K562 (cell line): ENCODE results near the gene SLC25A40. TPM values are rescaled to one million over a fixed set of nuclear protein-coding genes. Genes with fewer than 3 reads are reported as not detected.

Experiments
- CAMTA2 ChIP-seq: fragments of 250-450 bp; sonication (Bioruptor Pico); conservative IDR thresholded peaks from 2 replicates; pipeline ENCODE4 v1.5.1; 2022
- CBX5 ChIP-seq: IDR thresholded peaks from 2 replicates; pipeline ENCODE4 v1.6.1; 2014; ENCODE audit warnings: low read depth, borderline replicate concordance
- FOXM1 ChIP-seq, 2 experiments: fragments of 450-650 bp in 1 of 2; sonication (generic) in 1 of 2; formaldehyde crosslinking in 1 of 2; IDR thresholded peaks; 2 replicates each; pipeline versions ENCODE4 v1.6.1 to v1.9.0; 2017 to 2022; ENCODE audit warnings: low read depth in 2 of 2, mild to moderate bottlenecking in 2 of 2, missing genetic modification reagents in 1 of 2, moderate library complexity in 1 of 2
- HBP1 ChIP-seq: fragments of 450-650 bp; formaldehyde crosslinking; IDR thresholded peaks from 2 replicates; pipeline ENCODE4 v1.4.0; 2022; ENCODE audit warnings: missing genetic modification characterization
- KLF1 ChIP-seq: fragments of 450-650 bp; IDR thresholded peaks from 2 replicates; pipeline ENCODE4 v1.6.1; 2016; ENCODE audit warnings: missing genetic modification characterization, missing compliant biosample characterization
- MAFG ChIP-seq: fragments of 450-650 bp; conservative IDR thresholded peaks from 2 replicates; pipeline ENCODE4 v1.6.1; 2016; ENCODE audit warnings: missing genetic modification characterization, missing compliant biosample characterization
- NCOA6 ChIP-seq: fragments of 450-650 bp; IDR thresholded peaks from 2 replicates; pipeline ENCODE4 v1.6.1; 2017; ENCODE audit warnings: mild to moderate bottlenecking
- RREB1 ChIP-seq: fragments of 250-450 bp; sonication (Bioruptor Pico); IDR thresholded peaks from 2 replicates; pipeline ENCODE4 v1.4.0; 2020
- SIN3A ChIP-seq, 2 experiments: fragments of 150-350 bp in 1 of 2; IDR thresholded peaks; 2 replicates each; pipeline ENCODE4 v1.6.1; 2011 to 2016; ENCODE audit warnings: borderline replicate concordance in 2 of 2, low read depth in 2 of 2, low read length in 2 of 2, mild to moderate bottlenecking in 2 of 2, moderate library complexity in 2 of 2; ENCODE audit not compliant: control insufficient read depth in 1 of 2
- TCF3 ChIP-seq: sonication (generic); formaldehyde crosslinking; IDR thresholded peaks from 2 replicates; pipeline ENCODE4 v1.4.0; 2020; ENCODE audit warnings: mild to moderate bottlenecking, missing genetic modification reagents
- ZFX ChIP-seq: sonication (generic); formaldehyde crosslinking; IDR thresholded peaks from 2 replicates; pipeline ENCODE4 v1.8.0; 2022; ENCODE audit warnings: mild to moderate bottlenecking, missing genetic modification reagents, moderate library complexity
- ZNF583 ChIP-seq: fragments of 250-450 bp; sonication (Bioruptor Pico); IDR thresholded peaks from 2 replicates; pipeline ENCODE4 v1.4.0; 2020
- ZNF639 ChIP-seq, 2 experiments: fragments of 200-800 bp in 1 of 2; sonication (Bioruptor generic) in 1 of 2; sonication (generic) in 1 of 2; formaldehyde crosslinking in 1 of 2; IDR thresholded peaks in 1 of 2; conservative IDR thresholded peaks in 1 of 2; 2 replicates each; pipeline versions ENCODE4 v1.5.0 to v1.6.1; 2016 to 2020; ENCODE audit warnings: missing compliant biosample characterization in 1 of 2, missing genetic modification characterization in 1 of 2, missing genetic modification reagents in 1 of 2
- ZNF778 ChIP-seq: fragments of 450-650 bp; formaldehyde crosslinking; IDR thresholded peaks from 2 replicates; pipeline ENCODE4 v1.4.0; 2020; ENCODE audit warnings: mild to moderate bottlenecking, moderate library complexity
- ZNF830 ChIP-seq: fragments of 250-450 bp; sonication (Bioruptor Pico); IDR thresholded peaks from 2 replicates; pipeline ENCODE4 v1.5.0; 2021; ENCODE audit warnings: mild to moderate bottlenecking
- polyA plus RNA-seq, 8 experiments: library from polyadenylated mRNA; depleted of rRNA in 4 of 8; stranded (reverse) in 5 of 8; unstranded in 3 of 8; fragments of >200 nt; fragmentation: Nextera tagmentation in 2 of 8; fragmentation: Illumina TruSeq in 1 of 8; extraction: Ambion mirVana in 2 of 8; extraction: Trizol in 1 of 8; gene quantifications; 2 replicates each; pipeline versions ENCODE4 v1.2.1 to v1.2.3, GENCODE V29; 2011 to 2014; ENCODE audit warnings: inconsistent platforms in 1 of 8, missing spikeins in 1 of 8
- total RNA-seq, 7 experiments: library from RNA; depleted of rRNA in 6 of 7; stranded (reverse); fragments of >200 nt in 6 of 7; fragmentation: Illumina TruSeq in 2 of 7; extraction: Trizol in 2 of 7; gene quantifications; 2 replicates each; pipeline versions ENCODE4 v1.2.1 to v1.2.3, GENCODE V29; 2011 to 2021; ENCODE audit warnings: low replicate concordance in 1 of 7
- TF ChIP-seq, protein P1 (sequence below), 2 experiments: fragments of 250-450 bp in 1 of 2; fragments of 450-650 bp in 1 of 2; sonication (Bioruptor Pico) in 1 of 2; IDR thresholded peaks; 2 replicates each; pipeline versions ENCODE4 v1.6.1 to v1.8.0; 2016 to 2021; ENCODE audit warnings: mild to moderate bottlenecking in 2 of 2, moderate library complexity in 2 of 2, missing compliant biosample characterization in 1 of 2, missing genetic modification characterization in 1 of 2

The SLC25A40 gene
- total and polyA plus RNA-seq, 9 of the 15 experiments (the other 6 are each of a cell fraction or from before 2014, with no cell fraction given), result 6.7 to 44.0 (median 26.5) TPM

DNA sequence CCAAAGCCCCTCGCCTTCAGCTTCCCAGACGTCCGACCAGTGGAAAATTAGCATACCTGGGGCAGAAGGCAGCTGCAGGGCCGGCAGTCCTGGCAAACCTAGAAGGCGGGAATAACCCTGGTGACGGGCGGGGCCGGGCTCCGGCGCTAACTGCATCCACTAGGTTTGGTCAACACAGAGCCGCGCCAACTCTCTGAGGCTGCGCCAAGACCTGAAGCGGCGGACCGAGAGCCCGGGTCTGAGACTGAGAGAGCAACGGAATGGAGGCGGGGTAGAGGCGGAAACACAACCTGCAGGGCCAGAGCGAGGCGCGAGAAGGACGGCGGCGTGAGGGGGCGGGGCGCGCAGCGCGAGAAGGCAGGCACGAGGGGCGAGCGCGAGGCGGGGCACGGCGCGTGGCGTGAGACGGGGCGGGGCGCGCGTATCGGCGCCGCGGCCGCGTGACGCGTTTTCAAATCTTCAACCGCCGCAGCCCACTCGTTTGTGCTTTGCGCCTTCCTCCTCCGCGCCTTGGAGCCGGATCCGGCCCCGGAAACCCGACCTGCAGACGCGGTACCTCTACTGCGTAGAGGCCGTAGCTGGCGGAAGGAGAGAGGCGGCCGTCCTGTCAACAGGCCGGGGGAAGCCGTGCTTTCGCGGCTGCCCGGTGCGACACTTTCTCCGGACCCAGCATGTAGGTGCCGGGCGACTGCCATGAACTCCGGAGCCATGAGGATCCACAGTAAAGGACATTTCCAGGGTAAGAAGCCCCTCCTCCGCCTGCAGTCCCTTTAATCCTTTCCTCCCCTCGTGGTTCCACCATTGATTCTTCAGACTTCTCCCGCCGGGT, at the start of gene SLC25A40, which contains the start of gene DBF4 (continued):
- TF ChIP-seq SIN3A (IDR thresholded peaks at IDR 0.05; ENCODE audit: borderline replicate concordance in 2 of 2, control insufficient read depth in 1 of 2, low read depth in 2 of 2, low read length in 2 of 2), result peak; percentile 55 to 73; a peak in 3 of 4 replicates
- TF ChIP-seq HBP1 (CRISPR knock-in tag), result 0 out of 2 replicates have a peak, but pooled peaks have one; percentile 25
- no peak; the same call in 1 of the 2 replicates for TF ChIP-seq TCF3 (CRISPR knock-in tag)
- TF ChIP-seq FOXM1 (IDR thresholded peaks at IDR 0.05; ENCODE audit: low read depth), result peak; percentile 79
- no peak for TF ChIP-seq FOXM1 (CRISPR knock-in tag; IDR thresholded peaks at IDR 0.05; ENCODE audit: low read depth)
- TF ChIP-seq MAFG (tag), result no peak
- no peak for TF ChIP-seq RREB1
- peak; percentile 79 for TF ChIP-seq NCOA6
- TF ChIP-seq ZNF830 (CRISPR knock-in tag), result no peak
- TF ChIP-seq, protein P1, sequence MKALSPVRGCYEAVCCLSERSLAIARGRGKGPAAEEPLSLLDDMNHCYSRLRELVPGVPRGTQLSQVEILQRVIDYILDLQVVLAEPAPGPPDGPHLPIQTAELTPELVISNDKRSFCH (CRISPR knock-in tag; IDR thresholded peaks at IDR 0.05), result no peak
- TF ChIP-seq, protein P1 (tag; IDR thresholded peaks at IDR 0.05), result no peak
- peak; percentile 76 for TF ChIP-seq ZFX (CRISPR knock-in tag)
- TF ChIP-seq ZNF778 (CRISPR knock-in tag), result no peak
- TF ChIP-seq CAMTA2 (CRISPR knock-in tag), result 0 out of 2 replicates have a peak, but pooled peaks have one; percentile 73
- peak; percentile 57; the same call in 1 of the 2 replicates for TF ChIP-seq CBX5
- TF ChIP-seq KLF1, result peak; percentile 95
- TF ChIP-seq ZNF583, result no peak
- TF ChIP-seq ZNF639 (CRISPR knock-in tag; conservative IDR thresholded peaks at IDR 0.05 in 1 of 2, IDR thresholded peaks at IDR 0.05 in 1 of 2), result peak in 1 of 2 experiments; percentile 38; a peak in 1 of 4 replicates
